Measurements from ENCODE around the gene MBLAC2. TPM values are rescaled to one million over a fixed set of nuclear protein-coding genes. Genes with fewer than 3 reads are reported as not detected.

The MBLAC2 gene
- total RNA-seq, 2 donors from 2014 or later: 1.9 to 3.3 TPM

- Histone ChIP-seq H3K9me3 (no peaks in the 10 kb centered on the region), H3K4me1 (no peaks in the 10 kb centered on the region), H3K27ac (no peak overlapping the region), H3K36me3 (no peaks in the 10 kb centered on the region), H3K4me3 (no peak overlapping the region), H3K27me3 (no peaks in the 10 kb centered on the region)
- DNase-seq (ENCODE audit: low spot score): no peak
- TF ChIP-seq, protein P1, sequence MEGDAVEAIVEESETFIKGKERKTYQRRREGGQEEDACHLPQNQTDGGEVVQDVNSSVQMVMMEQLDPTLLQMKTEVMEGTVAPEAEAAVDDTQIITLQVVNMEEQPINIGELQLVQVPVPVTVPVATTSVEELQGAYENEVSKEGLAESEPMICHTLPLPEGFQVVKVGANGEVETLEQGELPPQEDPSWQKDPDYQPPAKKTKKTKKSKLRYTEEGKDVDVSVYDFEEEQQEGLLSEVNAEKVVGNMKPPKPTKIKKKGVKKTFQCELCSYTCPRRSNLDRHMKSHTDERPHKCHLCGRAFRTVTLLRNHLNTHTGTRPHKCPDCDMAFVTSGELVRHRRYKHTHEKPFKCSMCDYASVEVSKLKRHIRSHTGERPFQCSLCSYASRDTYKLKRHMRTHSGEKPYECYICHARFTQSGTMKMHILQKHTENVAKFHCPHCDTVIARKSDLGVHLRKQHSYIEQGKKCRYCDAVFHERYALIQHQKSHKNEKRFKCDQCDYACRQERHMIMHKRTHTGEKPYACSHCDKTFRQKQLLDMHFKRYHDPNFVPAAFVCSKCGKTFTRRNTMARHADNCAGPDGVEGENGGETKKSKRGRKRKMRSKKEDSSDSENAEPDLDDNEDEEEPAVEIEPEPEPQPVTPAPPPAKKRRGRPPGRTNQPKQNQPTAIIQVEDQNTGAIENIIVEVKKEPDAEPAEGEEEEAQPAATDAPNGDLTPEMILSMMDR (IDR thresholded peaks at IDR 0.05): no peak
Measured at GRCh38 chr5:90484540-90484939, 10.0 kb upstream of the MBLAC2 start.

DNA sequence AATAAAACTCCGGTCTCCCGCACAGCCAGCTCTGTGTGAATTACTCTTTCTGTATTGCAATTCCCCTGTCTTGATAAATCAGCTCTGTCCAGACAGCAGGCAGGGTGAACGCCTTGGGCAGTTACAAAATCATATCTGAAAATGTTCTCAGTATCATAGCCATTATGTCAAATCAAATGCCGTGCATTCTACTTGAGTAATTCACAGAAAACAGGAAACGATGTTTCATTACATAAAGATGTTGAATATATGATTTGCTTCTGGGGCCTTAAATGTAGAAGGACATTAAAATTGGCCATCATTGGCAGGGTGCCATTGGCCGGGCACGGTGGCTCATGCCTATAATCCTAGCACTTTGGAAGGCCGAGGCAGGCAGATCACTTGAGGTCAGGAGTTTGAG, 8.6 kb upstream of the MBLAC2 start:
- no peak for DNase-seq (ENCODE audit: low spot score)
- no peaks in the 10 kb centered on the region for H3K9me3 ChIP-seq
- H3K27ac ChIP-seq: no peak overlapping the region
- H3K4me3 ChIP-seq: no peak overlapping the region
- no peaks in the 10 kb centered on the region for H3K27me3 ChIP-seq
- H3K36me3 ChIP-seq: no peaks in the 10 kb centered on the region
- H3K4me1 ChIP-seq: no peaks in the 10 kb centered on the region
- TF ChIP-seq, protein P1 (IDR thresholded peaks at IDR 0.05): no peak

DNA sequence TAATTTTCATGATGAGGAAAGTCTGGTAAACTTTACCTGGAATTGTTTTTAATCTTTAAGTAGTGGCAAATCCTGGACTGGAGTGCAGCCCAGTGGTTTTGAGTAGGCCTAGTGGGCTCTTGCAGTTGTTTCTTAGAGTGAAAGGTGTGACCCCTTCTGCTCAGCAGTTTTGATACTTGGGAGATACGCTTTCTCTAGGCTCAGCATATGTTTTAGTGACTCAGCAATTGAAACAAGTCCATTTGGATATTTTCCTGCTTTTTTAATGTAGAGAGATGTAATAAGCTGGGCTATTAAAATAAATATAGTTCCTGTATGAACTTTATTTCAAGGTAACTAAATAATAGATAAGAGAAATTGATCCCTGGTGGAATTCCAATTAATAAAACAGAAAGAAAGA, 6.1 kb upstream of the MBLAC2 start:
- Histone ChIP-seq H3K36me3 (no peaks in the 10 kb centered on the region), H3K27ac (no peak overlapping the region), H3K9me3 (no peaks in the 10 kb centered on the region), H3K4me1 (no peaks in the 10 kb centered on the region), H3K4me3 (no peak overlapping the region), H3K27me3 (no peaks in the 10 kb centered on the region)
- TF ChIP-seq, protein P1 (IDR thresholded peaks at IDR 0.05): no peak
- no peak for DNase-seq (ENCODE audit: low spot score)

GRCh38 chr5:90479611-90480385, 5.2 kb upstream of the MBLAC2 start:
- H3K9me3 ChIP-seq: no peaks in the 10 kb centered on the region
- no peaks in the 10 kb centered on the region for H3K36me3 ChIP-seq
- no peak for DNase-seq (ENCODE audit: low spot score)
- no peaks in the 10 kb centered on the region for H3K27me3 ChIP-seq
- no peaks in the 10 kb centered on the region for H3K4me1 ChIP-seq
- H3K4me3 ChIP-seq: no peak overlapping the region
- TF ChIP-seq, protein P1 (IDR thresholded peaks at IDR 0.05): no peak
- H3K27ac ChIP-seq: no peak overlapping the region

GRCh38 chr5:90477621-90478215, 3.1 kb upstream of the MBLAC2 start:
- no peak for DNase-seq (ENCODE audit: low spot score)
- no peaks in the 10 kb centered on the region for H3K36me3 ChIP-seq
- TF ChIP-seq, protein P1 (IDR thresholded peaks at IDR 0.05): no peak
- H3K27me3 ChIP-seq: no peaks in the 10 kb centered on the region
- H3K9me3 ChIP-seq: no peaks in the 10 kb centered on the region
- no peak overlapping the region for H3K27ac ChIP-seq
- no peak overlapping the region for H3K4me3 ChIP-seq
- H3K4me1 ChIP-seq: peaks cover 0 to 9% of the 10 kb centered on the region in 2 donors
